Activated CD4-positive, CD25-positive, alpha-beta regulatory T cell treated with anti-CD3 and anti-CD28 coated beads, Interleukin-2, amount 50 U/mL, for 16 hours (primary cell): ENCODE measurements around the gene RFX2.

Source experiments
- DNase-seq: peaks from one replicate; pipeline ENCODE4 v3.0.0-alpha.2; 2020; ENCODE audit warnings: low read depth, low spot score

RFX2 gene

DNA sequence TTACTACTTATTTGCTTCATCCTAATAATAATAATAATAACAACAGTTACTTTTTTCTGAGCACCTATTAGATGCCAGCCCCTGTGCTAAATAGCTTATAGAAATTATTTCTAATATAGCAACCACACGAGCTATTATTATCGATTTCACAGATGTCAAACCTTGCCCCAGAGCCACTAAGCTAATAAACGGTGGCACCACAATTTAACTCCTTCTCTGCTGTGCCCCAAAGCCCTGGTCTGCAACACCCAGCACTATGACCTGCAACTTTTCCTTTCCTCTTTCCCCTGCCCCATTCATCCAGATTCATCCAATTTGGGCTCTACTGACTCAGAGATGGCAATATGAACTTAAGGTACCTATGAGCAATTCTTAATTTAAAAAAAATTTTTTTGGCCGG, 6.4 kb downstream of the RFX2 start:
- no peak for DNase-seq

DNA sequence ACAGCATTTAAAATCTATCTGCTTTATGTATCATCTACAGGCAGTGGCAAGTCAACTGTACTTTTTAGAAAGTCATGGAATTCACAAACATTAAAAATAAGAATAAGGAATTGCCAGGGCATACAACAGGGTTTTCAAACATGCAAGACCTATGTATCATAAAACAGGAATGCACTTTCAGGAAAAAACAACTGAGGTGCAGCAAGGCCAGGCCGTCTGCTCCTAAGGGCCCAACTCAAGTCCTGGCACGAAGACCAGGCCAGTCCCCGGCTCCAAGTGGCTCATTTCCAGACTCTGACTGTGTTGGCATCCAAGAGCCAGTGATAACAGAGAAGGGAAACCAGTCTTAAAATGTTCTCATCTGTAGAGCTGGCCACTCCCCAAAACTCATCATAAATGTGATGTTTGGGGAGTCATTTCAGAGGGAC, 7.1 kb downstream of the RFX2 start:
- no peak for DNase-seq

DNA sequence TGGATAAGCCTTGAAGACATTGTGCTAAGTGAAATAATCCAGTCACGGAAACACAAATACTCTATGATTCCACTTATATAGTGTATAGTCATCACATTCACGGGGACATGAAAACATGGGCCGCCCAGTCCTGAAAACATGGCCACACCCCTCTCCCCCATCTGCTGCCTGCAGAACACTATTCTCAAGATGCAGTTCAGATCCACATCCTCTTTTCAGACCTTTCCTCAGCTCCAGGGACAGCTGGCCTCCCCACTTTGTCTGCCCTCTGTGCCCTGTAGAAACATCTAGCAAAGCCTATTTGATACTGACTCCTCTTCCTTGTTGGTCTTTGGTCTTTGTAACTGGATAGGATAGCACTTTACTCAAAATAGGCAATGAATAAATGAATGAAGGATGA, 8.3 kb downstream of the RFX2 start:
- DNase-seq: no peak

DNA sequence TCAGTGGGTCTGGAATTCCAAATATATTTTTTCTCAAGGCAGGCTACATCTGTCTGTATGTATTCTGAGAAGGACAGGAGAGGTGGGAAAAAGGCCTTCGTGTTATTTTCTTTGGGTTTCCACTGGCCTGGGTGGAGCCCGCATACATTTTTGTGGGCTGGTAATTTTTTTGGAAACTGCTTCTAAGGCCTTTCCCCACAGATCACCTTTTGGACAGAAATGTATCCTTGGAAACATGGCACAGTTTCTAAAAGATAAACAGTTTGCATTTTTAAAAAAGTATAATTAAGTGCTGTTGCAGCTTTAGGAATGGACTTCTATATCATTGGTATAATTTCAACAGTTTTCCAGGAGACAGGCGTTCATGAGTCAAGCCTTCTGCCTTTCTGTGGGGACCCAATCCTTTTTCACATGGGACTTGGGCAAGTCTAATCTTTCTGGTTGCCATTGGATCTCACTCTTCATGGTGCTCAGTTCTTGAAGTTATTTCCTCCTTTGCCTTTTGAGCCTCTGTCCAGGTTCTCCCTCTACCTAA, 8.9 kb downstream of the RFX2 start:
- DNase-seq: no peak

DNA sequence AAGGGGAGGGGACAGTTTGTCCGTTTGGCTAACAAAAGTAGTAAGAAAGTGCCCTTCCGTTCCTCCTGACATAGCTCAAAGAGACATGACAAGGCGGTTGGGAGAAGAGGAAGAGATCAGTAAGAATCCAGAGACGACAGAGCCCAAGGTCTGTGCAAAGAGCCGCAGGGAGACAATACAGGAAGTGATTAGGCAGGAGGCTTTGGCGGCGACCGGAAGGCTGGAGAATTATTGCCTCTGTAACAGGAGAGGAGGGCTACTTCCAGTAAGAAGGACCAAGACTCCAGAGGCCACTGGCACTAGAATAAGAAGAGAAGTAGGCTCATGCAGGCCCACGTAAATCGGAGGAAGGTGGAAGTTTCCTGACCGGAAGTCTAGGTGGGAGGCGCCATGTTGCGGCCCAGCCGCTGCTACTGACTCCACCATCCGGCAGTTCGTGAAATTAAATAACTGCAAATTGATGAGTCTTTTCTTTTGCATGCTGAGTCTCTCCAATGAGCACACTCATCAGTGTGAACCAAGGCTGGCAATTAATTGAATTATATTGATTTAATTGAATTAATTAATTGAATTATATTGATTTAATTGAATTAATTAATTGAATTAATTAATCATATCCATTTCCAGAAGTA, 9.9 kb downstream of the RFX2 start:
- DNase-seq: no peak

DNA sequence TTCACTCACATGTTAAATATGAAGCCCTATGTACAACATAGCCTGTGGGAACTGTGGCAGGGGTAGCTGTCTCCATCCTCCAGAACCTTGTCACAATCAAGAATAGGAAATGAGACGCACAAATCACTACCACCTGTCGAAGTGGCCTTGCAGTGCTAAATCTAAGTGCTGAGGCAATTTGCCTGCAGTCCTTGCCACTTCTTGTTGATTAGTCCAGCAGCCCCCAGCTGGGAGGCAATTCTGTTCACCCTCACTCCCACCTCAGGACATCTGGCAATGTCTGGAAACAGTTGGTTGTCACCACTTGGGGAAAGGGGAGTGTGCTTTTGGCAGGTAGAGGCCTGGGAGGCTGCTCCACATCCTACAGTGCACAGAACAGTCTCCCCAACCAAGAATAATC, 10.7 kb downstream of the RFX2 start:
- no peak for DNase-seq

DNA sequence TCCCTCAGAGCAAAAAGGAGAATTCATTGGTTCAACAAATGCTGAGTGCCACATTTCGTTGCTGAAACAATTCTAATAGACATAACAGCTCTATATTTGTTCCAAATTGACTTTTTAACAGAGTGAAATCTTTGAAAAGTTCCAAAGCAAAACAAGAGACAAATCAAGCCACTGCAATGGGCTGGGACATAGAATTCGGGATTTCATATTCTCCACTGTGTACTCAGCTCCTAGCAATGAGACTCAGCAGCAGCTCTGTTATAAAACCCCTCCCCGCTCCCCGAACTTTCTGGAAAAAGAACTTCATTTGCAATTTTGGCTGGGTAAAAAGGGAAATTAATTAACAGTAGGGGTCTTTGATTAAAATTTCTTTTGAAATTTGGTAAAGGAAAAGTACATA, 11.3 kb downstream of the RFX2 start:
- DNase-seq: no peak

DNA sequence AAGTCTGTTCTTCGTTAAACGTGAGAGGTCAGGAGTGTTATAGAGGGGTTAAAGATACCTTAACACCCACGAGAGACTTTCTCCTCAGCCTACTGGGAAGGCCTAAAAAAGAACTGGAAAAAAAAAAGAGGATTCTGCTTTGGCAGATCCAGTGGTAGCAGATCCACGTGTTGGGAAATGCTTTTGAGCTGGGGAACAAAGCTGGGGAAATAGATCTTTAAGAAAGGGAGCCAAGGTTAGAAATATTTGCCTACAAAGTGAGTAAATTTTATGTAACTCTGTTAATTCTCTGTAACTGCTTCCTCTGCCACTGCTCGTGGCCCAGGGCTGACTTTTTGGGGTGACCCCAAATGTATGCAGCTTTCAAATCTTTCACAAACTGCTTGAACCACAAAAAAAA, 11.7 kb downstream of the RFX2 start:
- no peak for DNase-seq

DNA sequence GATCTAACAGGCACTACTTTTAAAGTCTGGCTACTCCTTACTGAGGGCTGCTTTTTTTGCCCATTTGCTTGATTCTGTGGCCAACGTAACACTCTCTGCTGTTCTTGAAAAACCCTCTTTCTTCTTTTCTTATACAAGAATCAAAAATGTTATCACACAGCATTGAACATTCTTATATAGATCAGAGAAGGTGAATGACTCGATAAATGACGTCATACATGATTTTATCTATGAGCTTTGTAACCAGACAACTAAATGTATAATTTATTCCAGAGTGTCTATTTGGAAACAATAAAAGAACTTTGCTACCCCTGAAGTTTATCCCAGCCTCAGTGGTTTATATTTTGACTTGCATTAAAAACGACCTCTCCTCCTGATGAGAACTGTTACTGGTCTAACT, 12.4 kb downstream of the RFX2 start:
- DNase-seq: no peak

DNA sequence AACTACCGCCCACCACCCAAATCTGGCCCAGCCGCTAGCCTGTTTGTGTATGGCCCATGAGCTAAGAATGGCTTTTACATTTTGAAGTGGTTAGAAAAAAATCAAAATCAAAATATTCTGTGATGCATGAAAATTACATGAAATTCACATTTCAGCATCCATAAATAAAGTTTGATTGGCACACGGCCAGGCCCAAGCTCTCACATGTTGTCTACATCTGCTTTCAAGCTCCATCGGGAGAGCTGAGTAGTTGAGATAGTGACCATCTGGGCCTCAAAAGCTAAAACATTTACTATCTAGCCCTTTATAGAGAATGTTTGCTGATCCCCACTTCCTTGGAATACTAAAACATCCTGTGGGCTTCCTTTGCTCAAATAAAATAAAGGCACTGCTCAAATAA, 14.5 kb downstream of the RFX2 start:
- DNase-seq: no peak

DNA sequence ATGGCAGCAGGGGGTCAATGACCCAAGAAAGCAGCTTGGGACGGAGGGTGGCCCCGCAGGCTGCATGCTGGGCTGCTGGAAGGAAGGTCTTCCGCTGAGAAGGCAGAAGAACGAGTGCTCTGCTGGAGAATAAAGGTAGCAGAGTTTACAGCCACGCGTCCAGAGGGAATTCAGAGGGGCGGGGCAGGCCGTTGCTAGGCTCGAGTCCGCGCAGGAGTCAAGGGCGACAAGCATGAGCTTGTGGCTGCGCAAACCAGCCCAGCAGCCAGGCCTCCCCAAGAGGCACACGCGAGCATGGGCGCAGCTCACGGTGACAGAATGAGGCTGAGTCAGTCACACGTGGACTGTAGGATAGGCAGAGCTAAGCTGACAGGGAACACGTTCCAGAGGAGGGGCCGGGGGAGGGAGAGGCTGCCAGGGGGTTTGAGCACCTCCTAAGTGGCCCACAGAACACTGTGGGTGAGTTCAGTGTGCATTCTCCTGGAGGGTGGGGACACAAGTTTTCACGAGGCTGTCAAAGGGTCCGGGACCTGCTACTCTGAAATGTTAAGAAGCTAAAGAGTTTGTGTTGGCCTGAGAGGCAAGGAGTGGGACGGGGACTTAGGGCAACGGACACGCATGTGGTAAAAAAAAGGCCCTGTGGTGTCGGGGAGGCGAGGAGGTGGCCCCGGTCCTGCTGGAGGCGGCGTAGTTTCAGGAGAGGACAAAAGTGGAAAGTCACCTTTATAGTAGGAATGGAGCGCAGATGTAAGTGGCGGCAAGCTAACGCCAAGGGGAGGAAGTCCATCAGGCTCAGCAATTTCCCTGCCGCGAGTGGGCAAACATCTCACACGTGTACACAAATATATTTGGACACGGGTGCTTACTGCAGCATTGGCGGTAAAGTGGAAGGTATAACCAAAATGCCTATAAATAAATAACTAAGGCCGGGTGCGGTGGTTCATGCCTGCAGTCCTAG, 17.7 kb downstream of the RFX2 start:
- DNase-seq: no peak

DNA sequence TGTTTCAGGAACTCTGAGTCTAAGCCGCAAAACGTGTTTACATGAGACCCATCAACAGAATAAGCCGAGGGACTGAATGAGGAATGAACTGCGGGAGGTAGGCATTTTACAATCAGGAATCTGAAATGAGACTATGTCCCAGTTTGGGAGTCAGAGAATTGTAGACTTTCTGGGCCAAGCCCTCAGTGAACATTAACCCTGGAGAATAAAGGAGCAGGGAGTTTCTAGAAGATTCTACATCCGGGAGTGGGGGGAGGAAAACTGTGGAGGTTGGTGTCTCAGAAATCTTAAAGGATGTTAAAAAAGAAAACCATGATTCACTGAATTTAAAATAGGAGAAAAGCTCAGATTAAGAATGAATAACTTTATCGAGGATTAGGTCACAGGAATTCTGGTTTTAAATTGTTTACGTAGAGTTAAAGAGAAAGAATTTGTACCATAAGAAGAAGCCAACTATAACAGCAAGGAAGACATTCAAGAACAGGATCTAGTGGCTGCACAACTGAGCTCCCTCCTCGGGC, 18.5 kb downstream of the RFX2 start:
- DNase-seq: no peak

DNA sequence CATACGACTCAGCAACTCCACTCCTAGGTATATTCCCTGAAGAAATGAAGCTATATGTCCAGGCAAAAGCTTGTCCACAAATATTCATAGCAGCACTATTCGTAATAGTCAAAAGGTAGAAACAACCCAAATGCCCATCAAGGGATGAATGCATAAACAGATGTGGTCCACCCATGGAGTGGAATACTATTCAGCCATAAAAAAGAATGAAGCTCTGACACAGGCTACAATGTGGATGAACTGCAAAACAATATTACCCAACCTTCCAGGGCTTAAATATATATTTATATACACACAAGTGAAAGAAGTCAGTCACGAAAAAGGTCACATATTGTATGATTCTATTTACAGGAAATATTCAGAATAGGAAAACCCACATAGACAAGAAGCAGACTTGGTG, 19.7 kb downstream of the RFX2 start:
- no peak for DNase-seq

DNA sequence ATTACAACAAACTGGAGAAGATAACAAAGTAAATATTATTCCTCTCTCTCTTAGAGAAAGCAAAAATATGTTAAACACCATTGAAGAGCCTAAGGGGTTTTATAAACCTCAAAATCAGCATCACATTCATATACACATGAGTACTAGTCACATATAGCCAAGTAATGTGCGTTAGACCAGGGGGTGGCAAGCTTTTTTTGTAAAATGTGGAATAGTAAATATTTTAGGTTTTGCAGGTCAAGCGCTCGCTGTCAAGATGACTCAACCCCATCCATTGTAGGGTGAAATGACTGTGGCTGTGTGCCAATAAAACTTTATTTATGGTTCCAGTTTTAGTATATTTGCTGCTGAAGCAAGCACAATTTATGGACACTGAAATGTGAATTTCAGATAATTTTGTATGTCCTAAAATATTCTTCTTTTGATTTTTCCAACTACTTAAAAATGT, 21.7 kb downstream of the RFX2 start:
- DNase-seq: no peak

DNA sequence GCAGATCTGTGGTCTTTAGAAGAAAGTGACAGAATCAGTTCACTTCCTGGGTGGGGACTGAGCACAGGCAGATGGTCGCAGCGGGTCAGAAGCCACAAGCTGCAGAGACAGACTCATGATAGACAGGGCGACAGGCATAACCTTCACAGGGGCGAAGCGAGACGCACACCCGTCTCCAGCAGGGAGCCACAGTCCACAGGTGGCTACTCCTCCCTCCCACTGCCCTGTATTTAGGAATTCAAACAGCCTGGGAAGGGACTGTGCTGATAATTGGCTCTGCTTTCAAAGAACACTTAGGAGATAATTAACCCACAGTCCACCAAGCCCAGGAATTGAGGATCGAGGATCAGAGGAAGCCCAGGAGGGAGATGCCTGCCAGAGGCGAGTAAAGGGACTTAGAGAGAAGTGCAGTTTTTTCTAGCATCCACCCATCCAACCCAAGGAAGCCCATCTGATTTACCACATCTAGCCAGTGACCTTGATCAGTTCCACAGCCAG, 23.2 kb downstream of the RFX2 start:
- DNase-seq: no peak

DNA sequence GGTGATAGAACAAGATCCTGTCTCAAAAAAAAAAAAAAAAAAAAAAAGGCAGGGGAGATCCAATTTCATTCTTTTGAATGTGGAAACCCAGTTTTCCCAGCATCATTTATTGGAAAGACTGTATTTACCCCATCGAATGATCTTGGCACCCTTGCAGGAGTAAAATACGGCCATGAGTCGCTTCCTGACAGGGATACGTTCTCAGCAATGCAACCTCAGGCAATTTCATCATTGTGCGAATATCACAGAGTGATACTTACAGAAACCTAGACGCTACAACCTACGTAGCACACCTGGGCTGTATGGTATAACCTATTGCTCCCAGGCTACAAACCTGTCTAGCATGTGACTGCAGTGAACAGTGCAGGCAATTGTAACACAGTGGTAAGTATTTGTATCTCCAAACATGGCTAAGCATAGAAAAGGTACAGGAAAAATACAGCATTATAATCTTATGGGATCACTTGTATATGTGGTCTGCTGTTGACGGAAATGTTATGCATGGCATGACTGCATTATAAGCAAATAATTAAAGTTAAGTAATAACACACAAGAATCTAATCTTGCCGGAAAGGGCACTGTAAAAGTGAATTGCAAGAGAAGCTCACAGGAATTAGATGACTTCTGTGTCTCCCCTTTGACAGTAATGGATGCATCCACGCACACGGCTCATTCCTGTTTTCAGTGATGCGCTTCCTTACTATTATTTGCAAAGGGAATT, 24.1 kb downstream of the RFX2 start:
- no peak for DNase-seq

DNA sequence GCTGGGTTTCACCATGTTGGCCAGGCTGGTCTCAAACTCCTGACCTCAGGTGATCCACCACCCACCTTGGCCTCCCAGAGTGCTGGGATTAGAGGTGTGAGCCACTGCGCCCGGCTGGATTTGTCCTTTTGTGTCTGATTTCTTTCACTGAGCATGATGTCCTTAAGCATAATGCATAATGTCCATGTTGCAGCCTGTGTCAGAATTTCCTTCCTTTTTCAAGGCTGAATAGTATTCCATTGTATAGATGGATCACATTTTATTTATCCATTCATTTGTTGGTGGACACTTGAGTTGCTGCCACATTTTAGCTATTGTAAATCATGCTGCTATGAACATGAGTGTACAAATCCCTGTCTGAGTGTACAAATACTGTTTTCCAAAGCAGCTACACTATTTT, 25.5 kb downstream of the RFX2 start:
- no peak for DNase-seq

DNA sequence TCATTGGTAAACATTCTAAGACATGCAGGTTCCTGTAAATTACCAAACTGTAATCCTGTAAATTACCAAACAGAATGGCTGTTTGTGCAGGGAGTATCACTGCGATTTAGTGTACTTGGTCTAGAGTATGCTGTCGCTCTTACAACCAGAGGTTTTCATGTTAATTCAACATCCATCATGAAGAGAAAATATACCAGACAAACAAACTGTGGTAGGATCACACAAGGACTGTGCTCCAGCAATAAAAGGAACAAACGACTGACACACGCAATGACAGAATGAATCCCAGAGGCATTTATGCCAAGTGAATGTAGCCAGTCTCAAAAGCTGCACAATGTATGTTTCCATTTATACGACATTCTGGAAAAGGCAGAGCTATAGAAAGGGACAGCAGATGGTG, 31.2 kb downstream of the RFX2 start:
- DNase-seq: no peak

DNA sequence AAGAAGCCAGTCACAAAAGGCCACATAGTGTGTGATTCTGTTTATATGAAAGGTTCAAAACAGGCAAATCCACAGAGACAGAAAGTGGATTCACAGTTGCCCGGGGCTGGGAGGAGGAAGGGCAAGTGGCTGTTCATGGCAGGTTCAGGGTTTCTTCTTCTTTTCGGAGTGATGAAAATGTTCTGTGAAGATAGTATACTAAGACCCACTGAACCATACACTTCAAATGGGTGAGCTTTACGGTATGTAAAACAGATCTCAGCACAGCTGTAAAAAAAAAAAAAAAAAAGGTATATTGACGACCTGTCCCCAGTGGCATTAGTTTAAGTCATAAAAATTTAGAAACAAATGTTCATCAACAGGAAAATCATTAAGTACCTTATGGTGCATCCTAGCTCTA, 32.2 kb downstream of the RFX2 start:
- DNase-seq: no peak

DNA sequence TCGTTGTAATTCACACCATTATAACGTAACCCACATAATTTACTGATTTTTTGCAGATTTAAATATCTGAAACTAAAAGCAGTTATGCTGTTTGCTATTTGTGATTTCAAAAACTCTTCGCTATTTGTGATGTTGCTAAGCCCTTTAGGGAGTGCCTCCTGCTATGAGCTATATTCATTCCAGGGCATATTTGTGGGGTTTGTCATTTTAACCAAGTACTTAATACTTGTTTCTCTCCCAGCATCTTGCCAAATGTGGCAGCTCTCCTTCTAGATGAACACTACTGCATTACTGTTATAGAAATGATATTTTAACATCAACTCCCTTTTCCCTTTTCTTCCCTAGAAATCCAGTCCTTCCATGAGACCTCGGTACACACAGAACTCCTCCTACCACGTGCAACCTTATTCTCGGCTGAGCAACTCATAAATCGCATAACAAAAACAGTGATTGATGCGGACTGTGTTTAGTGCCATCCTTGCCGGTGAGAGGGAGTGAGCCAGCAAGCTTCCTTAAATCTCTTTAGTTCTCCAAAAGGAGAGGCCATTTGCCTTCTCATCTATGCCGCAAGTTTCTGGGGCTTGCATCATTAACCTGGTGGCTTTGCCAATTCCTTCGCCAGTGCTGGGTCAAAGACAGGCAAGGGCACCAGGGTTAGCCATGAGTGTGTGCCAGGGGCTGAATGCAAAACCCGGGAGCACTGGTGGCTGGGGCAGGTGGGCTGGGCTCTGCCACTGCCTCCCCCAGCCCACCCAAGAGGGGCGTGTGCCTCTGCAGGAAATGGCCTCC, 33.4 kb downstream of the RFX2 start:
- no peak for DNase-seq

DNA sequence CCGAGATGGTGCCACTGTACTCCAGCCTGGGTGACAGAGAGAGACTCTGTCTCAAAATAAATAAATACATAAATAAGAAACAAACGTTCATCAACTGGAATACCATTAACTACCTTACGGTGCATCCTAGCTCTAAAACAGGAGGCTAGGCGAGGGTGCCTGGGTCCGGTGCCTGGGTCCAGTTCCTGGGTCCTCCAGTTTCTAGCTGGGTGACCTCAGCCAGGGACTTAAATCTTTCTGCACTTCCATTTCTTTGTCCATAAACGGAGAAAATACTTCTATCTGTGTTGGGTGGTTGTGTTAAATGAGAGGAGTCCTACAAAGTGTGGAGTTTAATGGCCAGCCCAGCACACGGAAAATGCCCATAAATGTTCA, 34.0 kb downstream of the RFX2 start:
- DNase-seq: no peak
